ENCODE measurements around the gene CILP2.

DNA sequence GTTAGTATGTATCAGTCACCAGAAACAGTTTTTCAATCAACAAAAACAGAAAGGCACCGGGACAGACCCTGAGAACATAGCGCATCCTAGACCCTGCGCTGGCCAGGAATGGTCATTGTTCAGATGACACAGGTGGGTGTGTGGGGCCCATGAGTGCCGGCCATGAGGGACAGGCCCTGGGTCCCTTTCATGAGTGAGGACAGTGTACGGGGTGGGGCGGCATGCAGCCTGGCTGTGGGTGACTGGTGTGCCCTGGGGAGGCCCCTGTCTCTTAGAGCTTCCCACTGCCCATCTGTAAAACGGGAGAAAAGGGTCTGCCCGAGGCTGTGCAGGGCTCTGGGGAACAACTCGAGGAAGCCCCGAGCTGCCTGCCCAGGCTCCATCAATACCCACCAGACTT, 54.6 kb downstream of the CILP2 start:
- TF ChIP-seq, protein P1, sequence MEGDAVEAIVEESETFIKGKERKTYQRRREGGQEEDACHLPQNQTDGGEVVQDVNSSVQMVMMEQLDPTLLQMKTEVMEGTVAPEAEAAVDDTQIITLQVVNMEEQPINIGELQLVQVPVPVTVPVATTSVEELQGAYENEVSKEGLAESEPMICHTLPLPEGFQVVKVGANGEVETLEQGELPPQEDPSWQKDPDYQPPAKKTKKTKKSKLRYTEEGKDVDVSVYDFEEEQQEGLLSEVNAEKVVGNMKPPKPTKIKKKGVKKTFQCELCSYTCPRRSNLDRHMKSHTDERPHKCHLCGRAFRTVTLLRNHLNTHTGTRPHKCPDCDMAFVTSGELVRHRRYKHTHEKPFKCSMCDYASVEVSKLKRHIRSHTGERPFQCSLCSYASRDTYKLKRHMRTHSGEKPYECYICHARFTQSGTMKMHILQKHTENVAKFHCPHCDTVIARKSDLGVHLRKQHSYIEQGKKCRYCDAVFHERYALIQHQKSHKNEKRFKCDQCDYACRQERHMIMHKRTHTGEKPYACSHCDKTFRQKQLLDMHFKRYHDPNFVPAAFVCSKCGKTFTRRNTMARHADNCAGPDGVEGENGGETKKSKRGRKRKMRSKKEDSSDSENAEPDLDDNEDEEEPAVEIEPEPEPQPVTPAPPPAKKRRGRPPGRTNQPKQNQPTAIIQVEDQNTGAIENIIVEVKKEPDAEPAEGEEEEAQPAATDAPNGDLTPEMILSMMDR (IDR thresholded peaks at IDR 0.05), result no peak
- TF ChIP-seq ZFX (IDR thresholded peaks at IDR 0.05; ENCODE audit: borderline replicate concordance), result no peak

All from 22Rv1 (cell line).